Measurements from ENCODE around the gene ACOT11. TPM values are rescaled to one million over a fixed set of nuclear protein-coding genes. Genes with fewer than 3 reads are reported as not detected.

ACOT11 gene
- total and polyA plus RNA-seq, 9 of the 15 experiments (the other 6 are each of a cell fraction or from before 2014, with no cell fraction given): 0.04 to 1.2 (median 0.64) TPM; not detected in 2

DNA sequence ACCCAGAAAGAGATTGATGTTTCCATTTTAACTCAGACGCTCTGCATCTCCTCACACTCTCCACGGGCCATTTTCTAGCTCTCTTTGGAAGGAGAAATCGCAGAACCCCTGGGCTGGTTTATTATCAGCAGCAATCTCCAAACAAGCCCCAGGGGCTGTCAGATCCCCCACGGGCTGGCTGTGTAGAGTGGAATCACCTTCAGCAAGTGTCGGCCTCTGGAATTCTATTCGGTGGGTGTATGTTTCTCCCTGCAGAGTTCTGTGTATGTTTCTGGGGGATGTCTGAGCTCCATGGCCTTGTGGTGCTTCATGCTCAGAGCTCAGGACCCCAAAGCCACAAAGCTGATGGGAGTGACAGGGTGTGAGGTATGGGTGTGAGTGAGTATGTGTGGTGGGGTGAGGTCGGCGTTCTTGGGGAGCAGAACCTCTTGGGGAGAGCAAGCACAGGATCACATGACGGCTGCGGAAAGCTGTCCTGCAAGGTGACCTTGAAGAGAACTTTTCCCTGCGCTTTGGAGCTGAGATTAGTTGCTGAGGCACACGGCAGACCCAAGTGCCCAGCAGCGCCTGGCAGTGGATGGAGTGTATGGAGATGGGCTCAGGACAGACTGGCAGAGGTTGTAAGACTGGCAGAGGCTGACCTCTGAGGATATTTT is 489 bp downstream of the ACOT11 start (continued):
- TF ChIP-seq, protein P1, sequence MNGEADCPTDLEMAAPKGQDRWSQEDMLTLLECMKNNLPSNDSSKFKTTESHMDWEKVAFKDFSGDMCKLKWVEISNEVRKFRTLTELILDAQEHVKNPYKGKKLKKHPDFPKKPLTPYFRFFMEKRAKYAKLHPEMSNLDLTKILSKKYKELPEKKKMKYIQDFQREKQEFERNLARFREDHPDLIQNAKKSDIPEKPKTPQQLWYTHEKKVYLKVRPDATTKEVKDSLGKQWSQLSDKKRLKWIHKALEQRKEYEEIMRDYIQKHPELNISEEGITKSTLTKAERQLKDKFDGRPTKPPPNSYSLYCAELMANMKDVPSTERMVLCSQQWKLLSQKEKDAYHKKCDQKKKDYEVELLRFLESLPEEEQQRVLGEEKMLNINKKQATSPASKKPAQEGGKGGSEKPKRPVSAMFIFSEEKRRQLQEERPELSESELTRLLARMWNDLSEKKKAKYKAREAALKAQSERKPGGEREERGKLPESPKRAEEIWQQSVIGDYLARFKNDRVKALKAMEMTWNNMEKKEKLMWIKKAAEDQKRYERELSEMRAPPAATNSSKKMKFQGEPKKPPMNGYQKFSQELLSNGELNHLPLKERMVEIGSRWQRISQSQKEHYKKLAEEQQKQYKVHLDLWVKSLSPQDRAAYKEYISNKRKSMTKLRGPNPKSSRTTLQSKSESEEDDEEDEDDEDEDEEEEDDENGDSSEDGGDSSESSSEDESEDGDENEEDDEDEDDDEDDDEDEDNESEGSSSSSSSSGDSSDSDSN (IDR thresholded peaks at IDR 0.05; ENCODE audit: borderline replicate concordance in 1 of 2, low read depth in 2 of 2, low read length in 2 of 2): no peak

DNA sequence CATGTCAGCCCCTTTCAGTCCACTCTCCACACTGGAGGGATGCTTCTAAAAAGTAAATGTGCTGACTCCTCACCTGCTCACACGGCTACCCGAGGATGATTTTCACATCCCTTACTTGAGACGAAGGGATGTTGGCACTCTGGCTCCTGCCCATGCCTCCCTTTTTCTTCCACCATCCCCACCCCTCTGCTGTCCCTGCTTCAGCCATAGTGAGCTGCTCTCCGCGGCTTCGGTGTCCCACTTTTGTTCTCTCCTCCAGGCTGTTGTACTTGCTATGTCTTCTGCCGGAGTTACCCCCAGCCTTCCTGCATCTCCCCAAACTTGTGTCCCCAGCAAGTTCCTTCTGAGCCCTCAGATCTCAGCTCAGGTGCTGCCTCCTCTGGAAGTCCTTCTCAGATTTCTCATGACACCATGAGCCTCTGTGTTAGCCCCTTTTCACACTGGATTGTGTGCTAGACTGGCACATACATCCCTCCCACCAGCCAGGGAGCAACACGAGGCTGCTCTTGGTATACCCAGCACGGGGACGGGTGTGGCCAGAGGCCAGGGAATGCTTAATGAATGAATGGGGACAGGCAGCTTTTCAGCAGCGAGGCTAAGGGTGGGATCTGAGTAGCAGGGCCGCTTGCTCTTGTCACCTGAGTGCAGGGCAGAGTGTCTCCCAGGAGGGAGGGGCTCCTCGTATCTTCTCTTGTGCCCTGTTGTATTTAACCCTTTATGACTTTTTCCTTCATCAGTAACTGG is 1.3 kb downstream of the ACOT11 start:
- FAIRE-seq (no peak), ATAC-seq (no peak; the same call in 2 of the 3 replicates), DNase-seq (ENCODE audit: extremely low read depth in 1 of 4, low spot score in 3 of 4) (peak in 1 of 4 experiments; percentile 4)
- no TSS peak for BruUV-seq (replicated peaks)
- Histone ChIP-seq H3K9me1 (ENCODE audit: control insufficient read depth, insufficient read depth, low read length) (no peaks in the 10 kb centered on the region), H3K27me3 (ENCODE audit: control insufficient read depth in 2 of 2, insufficient read depth in 2 of 2, low read length in 2 of 2) (peaks cover 18 to 62% of the 10 kb centered on the region in 2 experiments; a peak in 3 of 5 replicates), H3K4me2 (ENCODE audit: insufficient read depth, low read length) (no peak overlapping the region), H3K79me2 (ENCODE audit: control insufficient read depth, insufficient read depth, low read length) (no peaks in the 10 kb centered on the region), H3K9me3 (replicated peaks; ENCODE audit: control insufficient read depth, insufficient read depth, low read depth, low read length) (no peaks in the 10 kb centered on the region), H4K20me1 (replicated peaks; ENCODE audit: control insufficient read depth, insufficient read depth, low read length) (0 out of 2 replicates have a peak, but pooled peaks cover 7% of the 10 kb centered on the region), H2AFZ (ENCODE audit: low read depth, low read length) (no peak overlapping the region), H3K27ac (ENCODE audit: extremely low read depth, low read depth, low read length) (no peak overlapping the region), H3K4me3 (no peak overlapping the region), H3K9ac (ENCODE audit: insufficient read depth in 1 of 2, low read depth in 2 of 2, low read length in 2 of 2) (no peak overlapping the region), H3K36me3 (ENCODE audit: control insufficient read depth, insufficient read depth, low read length) (no peaks in the 10 kb centered on the region), H3K4me1 (replicated peaks in 1 of 2; ENCODE audit: control insufficient read depth in 2 of 2, insufficient read depth in 2 of 2, low read length in 2 of 2) (peaks cover 9 to 11% of the 10 kb centered on the region in 2 experiments; a peak in 4 of 5 replicates)
- POLR2A ChIA-PET: interaction anchor here (0.7 to 1.3 kb wide), 3 partner anchors 8 to 16 kb away, joined by 3 to 4 read pairs (median 4); no protein-coding TSS in a partner anchor
- CTCF ChIA-PET (ENCODE audit: low intra/inter-chr PET ratio): no interaction called here
- intact Hi-C loops (cut with micrococcal nuclease): no loop called here
- in situ Hi-C loops (cut with MboI): no loop called here
- WGBS (ENCODE audit: insufficient coverage, low coverage, missing lambda C conversion rate): 0% methylated on average over 13 of the region's 13 CpGs
- TF ChIP-seq L3MBTL2 (IDR thresholded peaks at IDR 0.05): no peak
- TF ChIP-seq, protein P2, sequence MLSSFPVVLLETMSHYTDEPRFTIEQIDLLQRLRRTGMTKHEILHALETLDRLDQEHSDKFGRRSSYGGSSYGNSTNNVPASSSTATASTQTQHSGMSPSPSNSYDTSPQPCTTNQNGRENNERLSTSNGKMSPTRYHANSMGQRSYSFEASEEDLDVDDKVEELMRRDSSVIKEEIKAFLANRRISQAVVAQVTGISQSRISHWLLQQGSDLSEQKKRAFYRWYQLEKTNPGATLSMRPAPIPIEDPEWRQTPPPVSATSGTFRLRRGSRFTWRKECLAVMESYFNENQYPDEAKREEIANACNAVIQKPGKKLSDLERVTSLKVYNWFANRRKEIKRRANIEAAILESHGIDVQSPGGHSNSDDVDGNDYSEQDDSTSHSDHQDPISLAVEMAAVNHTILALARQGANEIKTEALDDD (IDR thresholded peaks at IDR 0.05): no peak
- no peak for TF ChIP-seq KDM4B (IDR thresholded peaks at IDR 0.05; ENCODE audit: borderline replicate concordance in 2 of 2, low read depth in 1 of 2)
- no peak for TF ChIP-seq BRCA1 (IDR thresholded peaks at IDR 0.05)
- TF ChIP-seq BRCA1 (CRISPR knock-in tag; IDR thresholded peaks at IDR 0.05): no peak
- no peak for TF ChIP-seq CAMTA2 (CRISPR knock-in tag; conservative IDR thresholded peaks at IDR 0.05)
- TF ChIP-seq CSDE1 (IDR thresholded peaks at IDR 0.05): no peak
- no peak for TF ChIP-seq ZNF785 (CRISPR knock-in tag; IDR thresholded peaks at IDR 0.05)
- no peak for TF ChIP-seq ZNF165 (CRISPR knock-in tag; IDR thresholded peaks at IDR 0.05; ENCODE audit: borderline replicate concordance)
- TF ChIP-seq, protein P3, sequence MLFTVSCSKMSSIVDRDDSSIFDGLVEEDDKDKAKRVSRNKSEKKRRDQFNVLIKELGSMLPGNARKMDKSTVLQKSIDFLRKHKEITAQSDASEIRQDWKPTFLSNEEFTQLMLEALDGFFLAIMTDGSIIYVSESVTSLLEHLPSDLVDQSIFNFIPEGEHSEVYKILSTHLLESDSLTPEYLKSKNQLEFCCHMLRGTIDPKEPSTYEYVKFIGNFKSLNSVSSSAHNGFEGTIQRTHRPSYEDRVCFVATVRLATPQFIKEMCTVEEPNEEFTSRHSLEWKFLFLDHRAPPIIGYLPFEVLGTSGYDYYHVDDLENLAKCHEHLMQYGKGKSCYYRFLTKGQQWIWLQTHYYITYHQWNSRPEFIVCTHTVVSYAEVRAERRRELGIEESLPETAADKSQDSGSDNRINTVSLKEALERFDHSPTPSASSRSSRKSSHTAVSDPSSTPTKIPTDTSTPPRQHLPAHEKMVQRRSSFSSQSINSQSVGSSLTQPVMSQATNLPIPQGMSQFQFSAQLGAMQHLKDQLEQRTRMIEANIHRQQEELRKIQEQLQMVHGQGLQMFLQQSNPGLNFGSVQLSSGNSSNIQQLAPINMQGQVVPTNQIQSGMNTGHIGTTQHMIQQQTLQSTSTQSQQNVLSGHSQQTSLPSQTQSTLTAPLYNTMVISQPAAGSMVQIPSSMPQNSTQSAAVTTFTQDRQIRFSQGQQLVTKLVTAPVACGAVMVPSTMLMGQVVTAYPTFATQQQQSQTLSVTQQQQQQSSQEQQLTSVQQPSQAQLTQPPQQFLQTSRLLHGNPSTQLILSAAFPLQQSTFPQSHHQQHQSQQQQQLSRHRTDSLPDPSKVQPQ (CRISPR knock-in tag; IDR thresholded peaks at IDR 0.05; ENCODE audit: borderline replicate concordance): no peak
